ENCODE results near the gene KLLN.
A peak's percentile ranks its signal among the peaks of the same experiment; 100 is the strongest.

KLLN gene

DNA sequence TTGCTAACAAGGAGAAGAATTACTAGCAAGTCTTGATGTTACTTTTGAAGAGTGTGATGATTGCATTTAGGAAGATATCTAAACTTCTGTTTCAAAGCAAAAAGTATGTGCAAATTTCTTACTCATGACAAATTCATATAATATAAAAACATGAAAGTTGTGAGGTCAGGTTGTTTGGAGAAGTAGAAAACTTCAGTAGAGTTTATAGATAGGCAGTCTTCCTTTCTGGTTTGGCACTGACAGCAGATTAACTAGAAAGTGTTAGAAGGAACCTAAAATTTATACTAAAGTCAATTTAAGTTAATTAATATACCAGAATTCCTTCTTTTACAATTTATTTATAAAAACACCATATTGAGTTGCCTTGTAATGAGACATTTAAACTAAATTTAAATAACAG, 17.0 kb upstream of the KLLN start:
- Histone ChIP-seq H3K4me2 (ENCODE audit: low read length) (no peak overlapping the region), H3K4me1 (ENCODE audit: control insufficient read depth, low read depth, low read length) (no peaks in the 10 kb centered on the region), H3K23ac (ENCODE audit: low read length) (no peak overlapping the region), H2AK5ac (ENCODE audit: low read length) (no peak overlapping the region), H3K9ac (ENCODE audit: low read length) (no peak overlapping the region), H2BK5ac (ENCODE audit: low read length) (no peak overlapping the region), H3K79me1 (ENCODE audit: low read length) (no peaks in the 10 kb centered on the region), H3K79me2 (ENCODE audit: control insufficient read depth, insufficient read depth, low read length) (no peaks in the 10 kb centered on the region), H4K8ac (ENCODE audit: low read depth, low read length) (no peak overlapping the region), H3K56ac (ENCODE audit: low read length) (no peak overlapping the region), H3K27ac (ENCODE audit: low read depth, low read length) (no peak overlapping the region), H3K18ac (ENCODE audit: low read length) (no peak overlapping the region), H4K5ac (ENCODE audit: low read length) (no peak overlapping the region), H3K4me3 (ENCODE audit: low read length) (no peak overlapping the region), H2BK15ac (replicated peaks; ENCODE audit: low read depth) (no peak overlapping the region), H3K4ac (ENCODE audit: low read depth, low read length) (no peak overlapping the region), H3K27me3 (ENCODE audit: insufficient read depth, low read length, poor library complexity) (no peaks in the 10 kb centered on the region), H2BK120ac (ENCODE audit: low read depth, low read length) (no peak overlapping the region), H3K36me3 (ENCODE audit: control insufficient read depth, insufficient read depth, low read length) (no peaks in the 10 kb centered on the region)
- no peak for DNase-seq

DNA sequence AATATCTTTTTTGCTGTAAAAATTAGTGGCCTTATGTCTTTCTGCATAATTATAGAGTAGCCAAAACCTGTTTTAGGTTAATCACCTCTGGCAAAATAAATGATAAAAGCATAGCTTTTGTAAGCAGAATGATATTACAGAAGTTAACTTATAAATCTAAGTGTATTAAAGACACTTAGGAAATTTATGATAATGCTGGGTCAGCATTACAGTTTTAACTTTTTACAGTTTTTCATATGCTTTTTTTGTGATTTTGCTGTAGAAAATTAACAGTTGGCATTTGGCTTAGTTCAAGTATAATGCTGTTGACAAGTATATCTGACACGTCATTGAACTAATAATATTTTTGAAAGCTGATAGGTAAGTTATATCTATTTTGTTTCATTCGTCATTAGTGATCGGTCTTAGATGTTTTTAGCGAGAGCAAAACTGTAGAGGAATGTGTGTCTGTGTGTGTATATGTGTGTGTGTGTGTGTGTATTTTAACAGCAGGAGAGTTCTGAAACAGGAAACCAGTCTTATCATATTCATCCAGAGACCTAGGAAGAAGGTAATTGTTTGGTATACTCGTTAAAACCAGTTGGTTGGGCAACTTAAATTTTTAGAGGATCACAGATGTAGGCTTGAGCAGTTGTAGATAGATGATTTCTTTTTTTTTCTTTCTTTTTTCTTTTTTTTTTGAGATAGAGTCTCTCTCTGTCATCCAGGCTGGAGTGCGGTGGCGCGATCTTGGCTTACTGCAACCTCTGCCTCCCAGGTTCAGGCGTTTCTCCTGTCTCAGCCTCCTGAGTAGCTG, 15.5 kb upstream of the KLLN start:
- Histone ChIP-seq H3K9ac (ENCODE audit: low read length) (no peak overlapping the region), H3K27me3 (ENCODE audit: insufficient read depth, low read length, poor library complexity) (no peaks in the 10 kb centered on the region), H2BK15ac (replicated peaks; ENCODE audit: low read depth) (no peak overlapping the region), H3K27ac (ENCODE audit: low read depth, low read length) (no peak overlapping the region), H3K4me1 (ENCODE audit: control insufficient read depth, low read depth, low read length) (no peaks in the 10 kb centered on the region), H3K79me1 (ENCODE audit: low read length) (no peaks in the 10 kb centered on the region), H2BK5ac (ENCODE audit: low read length) (no peak overlapping the region), H3K56ac (ENCODE audit: low read length) (no peak overlapping the region), H3K4me2 (ENCODE audit: low read length) (no peak overlapping the region), H3K36me3 (ENCODE audit: control insufficient read depth, insufficient read depth, low read length) (no peaks in the 10 kb centered on the region), H3K4me3 (ENCODE audit: low read length) (no peak overlapping the region), H3K4ac (ENCODE audit: low read depth, low read length) (no peak overlapping the region), H4K8ac (ENCODE audit: low read depth, low read length) (no peak overlapping the region), H3K23ac (ENCODE audit: low read length) (no peak overlapping the region), H4K5ac (ENCODE audit: low read length) (no peak overlapping the region), H2BK120ac (ENCODE audit: low read depth, low read length) (no peak overlapping the region), H2AK5ac (ENCODE audit: low read length) (no peak overlapping the region), H3K79me2 (ENCODE audit: control insufficient read depth, insufficient read depth, low read length) (no peaks in the 10 kb centered on the region), H3K18ac (ENCODE audit: low read length) (no peak overlapping the region)
- WGBS (ENCODE audit: extremely low coverage, insufficient coverage, low lambda C conversion rate) = no CpG with 5 or more reads among the region's 9 CpGs
- peak; percentile 22 for DNase-seq

GRCh38 chr10:87875929-87876571, 12.7 kb upstream of the KLLN start:
- no peak for DNase-seq
- no peaks in the 10 kb centered on the region for H3K27me3 ChIP-seq (ENCODE audit: insufficient read depth, low read length, poor library complexity)
- H2BK15ac ChIP-seq (replicated peaks; ENCODE audit: low read depth) = no peak overlapping the region
- peaks cover 15% of the 10 kb centered on the region for H3K79me2 ChIP-seq (ENCODE audit: control insufficient read depth, insufficient read depth, low read length)
- H3K23ac ChIP-seq (ENCODE audit: low read length) = no peak overlapping the region
- no peak overlapping the region for H2BK120ac ChIP-seq (ENCODE audit: low read depth, low read length)
- no peak overlapping the region for H3K27ac ChIP-seq (ENCODE audit: low read depth, low read length)
- H3K36me3 ChIP-seq (ENCODE audit: control insufficient read depth, insufficient read depth, low read length) = no peaks in the 10 kb centered on the region
- no peak overlapping the region for H4K5ac ChIP-seq (ENCODE audit: low read length)
- no peak overlapping the region for H4K8ac ChIP-seq (ENCODE audit: low read depth, low read length)
- H3K4ac ChIP-seq (ENCODE audit: low read depth, low read length) = no peak overlapping the region
- no CpG with 5 or more reads among the region's 4 CpGs for WGBS (ENCODE audit: extremely low coverage, insufficient coverage, low lambda C conversion rate)
- no peak overlapping the region for H2AK5ac ChIP-seq (ENCODE audit: low read length)
- no peak overlapping the region for H3K56ac ChIP-seq (ENCODE audit: low read length)
- H2BK5ac ChIP-seq (ENCODE audit: low read length) = no peak overlapping the region
- H3K4me3 ChIP-seq (ENCODE audit: low read length) = no peak overlapping the region
- H3K4me2 ChIP-seq (ENCODE audit: low read length) = no peak overlapping the region
- no peak overlapping the region for H3K18ac ChIP-seq (ENCODE audit: low read length)
- no peaks in the 10 kb centered on the region for H3K79me1 ChIP-seq (ENCODE audit: low read length)
- H3K9ac ChIP-seq (ENCODE audit: low read length) = no peak overlapping the region
- H3K4me1 ChIP-seq (ENCODE audit: control insufficient read depth, low read depth, low read length) = no peaks in the 10 kb centered on the region

- Histone ChIP-seq H3K36me3 (ENCODE audit: control insufficient read depth, insufficient read depth, low read length) (no peaks in the 10 kb centered on the region), H3K18ac (ENCODE audit: low read length) (no peak overlapping the region), H3K79me2 (ENCODE audit: control insufficient read depth, insufficient read depth, low read length) (peaks cover 25% of the 10 kb centered on the region), H3K27me3 (ENCODE audit: insufficient read depth, low read length, poor library complexity) (no peaks in the 10 kb centered on the region), H3K4me2 (ENCODE audit: low read length) (no peak overlapping the region), H4K8ac (ENCODE audit: low read depth, low read length) (no peak overlapping the region), H3K27ac (ENCODE audit: low read depth, low read length) (no peak overlapping the region), H3K9ac (ENCODE audit: low read length) (no peak overlapping the region), H3K4me3 (ENCODE audit: low read length) (no peak overlapping the region), H2BK15ac (replicated peaks; ENCODE audit: low read depth) (no peak overlapping the region), H3K23ac (ENCODE audit: low read length) (no peak overlapping the region), H3K56ac (ENCODE audit: low read length) (no peak overlapping the region), H3K4ac (ENCODE audit: low read depth, low read length) (no peak overlapping the region), H2AK5ac (ENCODE audit: low read length) (no peak overlapping the region), H3K4me1 (ENCODE audit: control insufficient read depth, low read depth, low read length) (no peaks in the 10 kb centered on the region), H3K79me1 (ENCODE audit: low read length) (no peaks in the 10 kb centered on the region), H2BK5ac (ENCODE audit: low read length) (no peak overlapping the region), H2BK120ac (ENCODE audit: low read depth, low read length) (no peak overlapping the region), H4K5ac (ENCODE audit: low read length) (no peak overlapping the region)
- DNase-seq = no peak
- 100% methylated on average over 1 of the region's 2 CpGs for WGBS (ENCODE audit: extremely low coverage, insufficient coverage, low lambda C conversion rate)
These were observed 10.3 kb upstream of the KLLN start for GRCh38 chr10:87873656-87874055.

DNA sequence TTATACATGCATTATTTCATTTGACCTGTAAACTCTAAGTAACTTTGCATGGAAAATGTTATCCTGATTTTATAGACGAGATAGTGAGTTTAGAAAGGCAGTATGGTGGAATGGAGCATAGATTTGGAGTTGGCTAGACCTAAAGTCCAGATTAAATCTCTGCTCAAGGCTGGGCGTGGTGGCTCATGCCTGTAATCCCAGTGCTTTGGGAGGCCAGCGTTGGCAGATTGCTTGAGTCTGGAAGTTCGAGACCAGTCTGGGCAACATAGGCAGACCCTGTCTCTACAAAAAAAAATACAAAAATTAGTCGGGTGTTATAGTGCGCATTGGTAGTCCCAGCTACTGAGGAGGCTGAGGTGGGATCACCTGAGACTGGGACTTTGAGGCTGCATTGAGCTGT, 9.5 kb upstream of the KLLN start:
- no CpG with 5 or more reads among the region's 6 CpGs for WGBS (ENCODE audit: extremely low coverage, insufficient coverage, low lambda C conversion rate)
- Histone ChIP-seq H3K18ac (ENCODE audit: low read length) (no peak overlapping the region), H4K5ac (ENCODE audit: low read length) (no peak overlapping the region), H2BK120ac (ENCODE audit: low read depth, low read length) (no peak overlapping the region), H3K27ac (ENCODE audit: low read depth, low read length) (no peak overlapping the region), H3K56ac (ENCODE audit: low read length) (no peak overlapping the region), H3K36me3 (ENCODE audit: control insufficient read depth, insufficient read depth, low read length) (no peaks in the 10 kb centered on the region), H3K4me2 (ENCODE audit: low read length) (no peak overlapping the region), H3K4ac (ENCODE audit: low read depth, low read length) (no peak overlapping the region), H3K23ac (ENCODE audit: low read length) (peak overlapping the region; percentile 16), H3K9ac (ENCODE audit: low read length) (no peak overlapping the region), H4K8ac (ENCODE audit: low read depth, low read length) (no peak overlapping the region), H3K79me2 (ENCODE audit: control insufficient read depth, insufficient read depth, low read length) (peaks cover 28% of the 10 kb centered on the region), H3K79me1 (ENCODE audit: low read length) (no peaks in the 10 kb centered on the region), H3K4me3 (ENCODE audit: low read length) (no peak overlapping the region), H3K27me3 (ENCODE audit: insufficient read depth, low read length, poor library complexity) (no peaks in the 10 kb centered on the region), H2AK5ac (ENCODE audit: low read length) (no peak overlapping the region), H3K4me1 (ENCODE audit: control insufficient read depth, low read depth, low read length) (no peaks in the 10 kb centered on the region), H2BK5ac (ENCODE audit: low read length) (no peak overlapping the region), H2BK15ac (replicated peaks; ENCODE audit: low read depth) (no peak overlapping the region)
- DNase-seq = no peak
